ENCODE data around the gene KRT80.

The KRT80 gene

DNA sequence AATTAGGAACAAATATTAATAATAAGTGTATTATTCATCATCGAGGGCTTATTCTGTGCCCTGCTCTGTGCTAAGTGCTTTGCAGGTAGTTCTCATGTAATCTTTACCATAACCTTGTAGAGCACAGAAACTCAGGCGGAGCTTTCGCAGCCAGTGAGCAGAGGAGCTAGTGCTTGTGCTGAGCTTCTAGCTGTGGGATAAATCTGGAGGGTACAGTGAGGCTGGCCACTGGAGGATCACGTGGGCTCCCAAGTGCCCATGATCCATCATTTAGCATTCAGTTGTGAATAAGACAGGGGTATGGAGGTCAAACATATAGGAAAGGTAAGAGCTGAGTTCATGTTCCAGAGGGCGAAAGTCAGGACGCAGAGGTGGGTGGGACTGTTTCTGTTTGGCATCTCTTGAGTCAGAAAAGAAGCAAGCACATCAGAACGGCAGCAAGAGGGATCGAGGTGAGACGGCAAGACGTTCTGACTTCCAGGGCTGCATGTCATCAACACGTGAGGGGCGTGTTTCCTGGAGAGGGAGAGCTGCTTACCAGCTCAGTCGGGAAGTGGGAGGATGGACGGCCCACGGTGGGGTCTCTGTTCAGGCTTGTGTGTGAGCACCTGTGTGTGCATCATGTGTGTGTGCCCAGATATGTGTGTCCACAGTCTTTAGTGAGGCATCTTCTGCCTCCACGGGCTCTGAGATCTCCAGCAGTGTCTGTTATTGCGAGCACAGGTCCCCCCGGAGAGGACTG lies 16.8 kb upstream of the KRT80 start:
- no peak overlapping the region for H3K27ac ChIP-seq
- TF ChIP-seq, protein P1, sequence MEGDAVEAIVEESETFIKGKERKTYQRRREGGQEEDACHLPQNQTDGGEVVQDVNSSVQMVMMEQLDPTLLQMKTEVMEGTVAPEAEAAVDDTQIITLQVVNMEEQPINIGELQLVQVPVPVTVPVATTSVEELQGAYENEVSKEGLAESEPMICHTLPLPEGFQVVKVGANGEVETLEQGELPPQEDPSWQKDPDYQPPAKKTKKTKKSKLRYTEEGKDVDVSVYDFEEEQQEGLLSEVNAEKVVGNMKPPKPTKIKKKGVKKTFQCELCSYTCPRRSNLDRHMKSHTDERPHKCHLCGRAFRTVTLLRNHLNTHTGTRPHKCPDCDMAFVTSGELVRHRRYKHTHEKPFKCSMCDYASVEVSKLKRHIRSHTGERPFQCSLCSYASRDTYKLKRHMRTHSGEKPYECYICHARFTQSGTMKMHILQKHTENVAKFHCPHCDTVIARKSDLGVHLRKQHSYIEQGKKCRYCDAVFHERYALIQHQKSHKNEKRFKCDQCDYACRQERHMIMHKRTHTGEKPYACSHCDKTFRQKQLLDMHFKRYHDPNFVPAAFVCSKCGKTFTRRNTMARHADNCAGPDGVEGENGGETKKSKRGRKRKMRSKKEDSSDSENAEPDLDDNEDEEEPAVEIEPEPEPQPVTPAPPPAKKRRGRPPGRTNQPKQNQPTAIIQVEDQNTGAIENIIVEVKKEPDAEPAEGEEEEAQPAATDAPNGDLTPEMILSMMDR (conservative IDR thresholded peaks at IDR 0.05), result no peak

DNA sequence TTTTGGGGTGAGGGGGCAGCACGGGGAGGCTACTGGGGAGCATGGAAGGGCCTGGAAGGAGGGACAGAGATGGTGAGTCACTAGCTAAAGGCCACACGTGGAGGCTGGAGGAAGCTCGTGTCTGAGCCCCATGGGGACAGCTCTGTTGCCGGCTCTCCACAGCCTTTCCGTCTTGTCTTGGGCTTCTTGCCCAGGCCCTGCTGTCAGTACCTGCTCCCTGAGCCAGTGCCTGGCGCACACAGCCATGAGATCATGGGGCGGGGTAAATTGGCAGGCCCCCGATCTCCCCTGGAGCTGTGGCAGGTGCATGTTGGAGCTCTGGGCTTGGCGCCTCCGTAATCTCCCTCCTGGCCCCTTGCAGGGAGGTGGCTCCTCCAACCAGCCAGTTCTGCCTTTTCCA lies 16.1 kb upstream of the KRT80 start:
- TF ChIP-seq, protein P1 (conservative IDR thresholded peaks at IDR 0.05), result no peak
- H3K27ac ChIP-seq, result no peak overlapping the region

- H3K27ac ChIP-seq, result no peak overlapping the region
- TF ChIP-seq, protein P1 (conservative IDR thresholded peaks at IDR 0.05), result no peak
These were observed 15.3 kb upstream of the KRT80 start for GRCh38 chr12:52207106-52207505.

- no peak overlapping the region for H3K27ac ChIP-seq
- TF ChIP-seq, protein P1 (conservative IDR thresholded peaks at IDR 0.05), result no peak
These were observed 14.7 kb upstream of the KRT80 start for GRCh38 chr12:52206304-52207040.

DNA sequence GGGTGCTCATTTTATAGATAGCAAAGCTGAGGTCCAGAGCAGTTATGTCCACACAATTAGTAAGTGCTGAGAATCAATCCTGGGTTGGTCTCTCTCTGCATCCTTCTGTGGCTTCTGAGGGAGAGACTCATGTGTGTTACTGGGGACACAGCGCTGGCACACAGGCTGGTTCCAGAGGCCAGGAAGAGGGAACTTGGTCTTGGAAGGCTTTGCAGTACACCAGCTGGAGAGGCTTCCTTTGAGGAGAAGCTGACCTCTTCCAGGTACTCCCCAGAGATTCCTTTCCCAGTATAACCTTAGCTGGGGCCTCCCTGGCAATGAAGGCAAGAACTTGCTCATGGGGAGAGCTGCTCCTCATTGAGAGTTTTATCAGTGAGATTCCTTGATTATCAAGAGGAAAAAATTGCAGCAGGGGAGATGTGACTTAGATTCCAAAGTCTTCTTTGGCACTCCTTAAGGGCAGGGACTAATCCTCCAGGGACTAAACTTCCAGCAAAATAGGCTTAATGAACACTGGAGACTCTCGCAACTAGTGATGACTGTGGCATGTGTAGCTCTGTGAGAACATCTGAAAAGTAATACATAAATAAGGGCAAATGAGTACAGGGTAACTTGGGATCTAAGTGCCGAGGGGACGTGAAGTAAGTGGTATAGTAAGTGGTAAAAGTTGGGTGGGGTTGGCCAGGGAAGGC lies 13.9 kb upstream of the KRT80 start:
- no peak overlapping the region for H3K27ac ChIP-seq
- TF ChIP-seq, protein P1 (conservative IDR thresholded peaks at IDR 0.05), result no peak

DNA sequence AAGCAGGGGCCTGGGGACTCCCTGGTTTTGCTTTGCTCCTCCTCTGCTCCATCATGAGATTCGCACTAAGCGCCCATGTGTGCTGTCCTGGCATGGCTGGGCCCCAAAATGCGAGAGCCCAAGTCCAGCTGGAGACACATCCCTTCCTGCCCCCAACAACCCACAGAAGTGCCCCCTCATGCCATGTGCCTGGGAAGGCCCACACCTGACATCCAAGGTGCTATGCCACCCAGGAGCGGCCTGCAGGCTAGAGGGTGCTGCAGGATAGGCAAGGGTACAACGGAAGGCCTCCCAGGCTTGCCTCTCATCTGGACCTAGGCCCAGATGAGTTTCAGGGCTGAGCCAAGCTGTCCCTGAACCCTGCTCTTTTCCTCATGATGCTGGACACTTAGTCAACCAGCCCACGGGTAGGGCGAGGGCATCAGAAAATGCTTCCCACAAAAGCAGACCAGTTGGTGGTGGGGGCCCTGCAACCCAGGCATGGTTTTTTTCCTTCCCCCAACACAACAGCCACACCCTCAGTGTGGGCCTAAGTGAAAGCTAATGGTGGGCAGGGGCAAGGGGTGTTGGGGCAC lies 13.2 kb upstream of the KRT80 start:
- TF ChIP-seq, protein P1 (conservative IDR thresholded peaks at IDR 0.05), result no peak
- H3K27ac ChIP-seq, result no peak overlapping the region

Data from VCaP (cell line).